Breast epithelium (tissue), 4 donors: Measurements from ENCODE around the gene TRIM4. TPM values are rescaled to one million over a fixed set of nuclear protein-coding genes. Genes with fewer than 3 reads are reported as not detected.

Experiments used
- DNase-seq, 2 donors: peaks; one replicate each; pipeline ENCODE4 v3.0.0-alpha.2; 2019; ENCODE audit warnings: low spot score in 2 of 2
- H3K27ac ChIP-seq, 2 donors: fragments of 200-600 bp; sonication (generic) in 1 of 2; one replicate each; pipeline ENCODE4 v1.5.1; 2016 to 2019; ENCODE audit warnings: mild to moderate bottlenecking in 1 of 2
- H3K27me3 ChIP-seq, 2 donors: fragments of 200-600 bp; sonication (generic) in 1 of 2; one replicate each; pipeline versions ENCODE4 v1.5.1 to v1.6.0; 2017 to 2019; ENCODE audit warnings: control low read depth in 1 of 2, mild to moderate bottlenecking in 1 of 2
- H3K36me3 ChIP-seq: fragments of 200-600 bp; one replicate; pipeline ENCODE4 v1.5.1; 2019
- H3K4me1 ChIP-seq, 2 donors: fragments of 200-600 bp; sonication (generic); one replicate each; pipeline ENCODE4 v1.5.1; 2016 to 2019; ENCODE audit warnings: control low read depth in 1 of 2
- H3K4me3 ChIP-seq, 3 donors: fragments of 200-600 bp; sonication (generic); 1 replicate in 2 of 3; 2 replicates in 1 of 3; pipeline ENCODE4 v1.5.1; 2016 to 2019; ENCODE audit warnings: mild to moderate bottlenecking in 3 of 3, moderate library complexity in 2 of 3
- H3K9me3 ChIP-seq, 2 donors: fragments of 200-600 bp; sonication (generic) in 1 of 2; one replicate each; pipeline ENCODE4 v1.5.1; 2016 to 2019; ENCODE audit warnings: control low read depth in 1 of 2
- CTCF ChIP-seq, 3 donors: fragments of 450-650 bp; IDR thresholded peaks; one replicate each; pipeline ENCODE4 v1.5.1; 2016 to 2017; ENCODE audit warnings: antibody characterized with exemption in 3 of 3, mild to moderate bottlenecking in 3 of 3, moderate library complexity in 3 of 3
- POLR2A ChIP-seq: fragments of 450-650 bp; IDR thresholded peaks from one replicate; pipeline ENCODE4 v1.6.1; 2016; ENCODE audit warnings: antibody characterized with exemption, mild to moderate bottlenecking, moderate library complexity
- POLR2AphosphoS5 ChIP-seq, 3 donors: sonication (generic); formaldehyde crosslinking; IDR thresholded peaks; one replicate each; pipeline ENCODE4 v1.6.1; 2017; ENCODE audit warnings: antibody characterized with exemption in 3 of 3
- intact Hi-C: fragments of 100-400 bp; cut with DNase I; formaldehyde crosslinking; loops from one replicate; pipeline ENCODE4 v1.15.1; 2023; ENCODE audit warnings: low total_unique reads
- total RNA-seq, 3 donors: library from RNA; depleted of rRNA; stranded (reverse); fragments of >200 nt; gene quantifications; one replicate each; pipeline ENCODE4 v1.1.0, GENCODE V29; 2016

The TRIM4 gene
- total RNA-seq, 3 donors from 2014 or later, result 46.1 to 65.9 (median 57.7) TPM

GRCh38 chr7:99860281-99861127 lies 58.8 kb downstream of the TRIM4 start:
- peak; percentile 54 to 87 for DNase-seq
- Histone ChIP-seq H3K36me3 (no peaks in the 10 kb centered on the region), H3K4me3 (no peak overlapping the region), H3K27me3 (no peaks in the 10 kb centered on the region), H3K27ac (peak overlapping the region; percentile 82 to 83), H3K9me3 (peaks cover 0 to 12% of the 10 kb centered on the region in 2 donors), H3K4me1 (no peaks in the 10 kb centered on the region)
- TF ChIP-seq POLR2AphosphoS5 (IDR thresholded peaks at IDR 0.05), result peak in 1 of 3 donors; percentile 57
- TF ChIP-seq CTCF (IDR thresholded peaks at IDR 0.05), result no peak
- intact Hi-C loops, result no loop called here

GRCh38 chr7:99855236-99855635 lies 64.1 kb downstream of the TRIM4 start:
- no peaks in the 10 kb centered on the region for H3K27me3 ChIP-seq
- no peak overlapping the region for H3K27ac ChIP-seq
- intact Hi-C loops, result no loop called here
- H3K4me1 ChIP-seq, result no peaks in the 10 kb centered on the region
- DNase-seq, result no peak
- H3K36me3 ChIP-seq, result no peaks in the 10 kb centered on the region
- H3K4me3 ChIP-seq, result no peak overlapping the region
- TF ChIP-seq POLR2AphosphoS5 (IDR thresholded peaks at IDR 0.05), result no peak
- no peak for TF ChIP-seq POLR2A
- no peak for TF ChIP-seq CTCF (IDR thresholded peaks at IDR 0.05)
- no peaks in the 10 kb centered on the region for H3K9me3 ChIP-seq

- H3K27ac ChIP-seq, result no peak overlapping the region
- intact Hi-C loops, result loop anchor here (5.0 kb wide), 1 partner anchor 66 kb away; the partner anchor contains the start of gene CYP3A4
- H3K4me3 ChIP-seq, result no peak overlapping the region
These were observed 70.7 kb downstream of the TRIM4 start for GRCh38 chr7:99848420-99849216.

GRCh38 chr7:99844328-99844727 lies 75.0 kb downstream of the TRIM4 start:
- intact Hi-C loops, result no loop called here

More at GRCh38 chr7:99848420-99849216, 70.7 kb downstream of the TRIM4 start:
- Histone ChIP-seq H3K9me3 (no peaks in the 10 kb centered on the region), H3K4me1 (no peaks in the 10 kb centered on the region), H3K27me3 (no peaks in the 10 kb centered on the region), H3K36me3 (no peaks in the 10 kb centered on the region)
- DNase-seq, result no peak
- TF ChIP-seq POLR2A, result no peak

GRCh38 chr7:99843808-99844207 lies 75.5 kb downstream of the TRIM4 start:
- H3K4me1 ChIP-seq, result no peaks in the 10 kb centered on the region
- H3K4me3 ChIP-seq, result no peak overlapping the region
- TF ChIP-seq POLR2A (no peak), CTCF (IDR thresholded peaks at IDR 0.05) (no peak)
- DNase-seq, result no peak
- no peaks in the 10 kb centered on the region for H3K9me3 ChIP-seq
- no peak overlapping the region for H3K27ac ChIP-seq
- no peaks in the 10 kb centered on the region for H3K27me3 ChIP-seq
- intact Hi-C loops, result no loop called here
- H3K36me3 ChIP-seq, result no peaks in the 10 kb centered on the region

More at GRCh38 chr7:99844328-99844727, 75.0 kb downstream of the TRIM4 start:
- DNase-seq, result no peak
- H3K4me1 ChIP-seq, result no peaks in the 10 kb centered on the region
- H3K27me3 ChIP-seq, result no peaks in the 10 kb centered on the region
- no peaks in the 10 kb centered on the region for H3K9me3 ChIP-seq
- no peak overlapping the region for H3K27ac ChIP-seq
- TF ChIP-seq CTCF (IDR thresholded peaks at IDR 0.05), result no peak
- TF ChIP-seq POLR2A, result no peak
- TF ChIP-seq POLR2AphosphoS5 (IDR thresholded peaks at IDR 0.05), result no peak
- no peak overlapping the region for H3K4me3 ChIP-seq
- no peaks in the 10 kb centered on the region for H3K36me3 ChIP-seq
